Measurements from ENCODE around the gene ZCCHC4. TPM values are rescaled to one million over a fixed set of nuclear protein-coding genes. Genes with fewer than 3 reads are reported as not detected.

Gene ZCCHC4
- total and polyA plus RNA-seq, 4 donors, result 4.3 to 24.3 (median 7.6) TPM

- DNase-seq, result no peak
- no peak overlapping the region for H3K9ac ChIP-seq (ENCODE audit: insufficient read depth in 1 of 2, low read length in 2 of 2)
- H3K4me3 ChIP-seq, result no peak overlapping the region
- no peak for TF ChIP-seq CTCF (IDR thresholded peaks at IDR 0.05; ENCODE audit: control extremely low read depth, extremely low read depth)
- H3K4me1 ChIP-seq (ENCODE audit: control insufficient read depth in 5 of 5, insufficient read depth in 5 of 5, low read length in 5 of 5), result peaks cover 0 to 1% (median 0%) of the 10 kb centered on the region in 5 donors
- no peaks in the 10 kb centered on the region for H3K36me3 ChIP-seq (ENCODE audit: control insufficient read depth in 4 of 4, insufficient read depth in 4 of 4, low read length in 4 of 4)
- 77 to 79% methylated on average over 12 of the region's 12 CpGs for WGBS, 2 donors
- no peak overlapping the region for H3K27ac ChIP-seq (ENCODE audit: low read depth in 1 of 2, low read length in 1 of 2)
- no peaks in the 10 kb centered on the region for H3K27me3 ChIP-seq (ENCODE audit: control insufficient read depth in 3 of 3, insufficient read depth in 3 of 3, low read length in 2 of 3)
- peaks cover 0 to 2% (median 0%) of the 10 kb centered on the region in 4 donors for H3K9me3 ChIP-seq (ENCODE audit: control insufficient read depth in 4 of 4, insufficient read depth in 3 of 4, low read length in 3 of 4)
- no peak for ATAC-seq (ENCODE audit: insufficient read depth, low FRiP score)
These were observed 21.3 kb upstream of the ZCCHC4 start for GRCh38 chr4:25291158-25291733.

- H3K9me3 ChIP-seq (ENCODE audit: control insufficient read depth in 4 of 4, insufficient read depth in 3 of 4, low read length in 3 of 4), result peaks cover 0 to 1% (median 0%) of the 10 kb centered on the region in 4 donors
- no peak overlapping the region for H3K27ac ChIP-seq (ENCODE audit: low read depth in 1 of 2, low read length in 1 of 2)
- no peak overlapping the region for H3K9ac ChIP-seq (ENCODE audit: insufficient read depth in 1 of 2, low read length in 2 of 2)
- H3K4me3 ChIP-seq, result no peak overlapping the region
- no peaks in the 10 kb centered on the region for H3K36me3 ChIP-seq (ENCODE audit: control insufficient read depth in 4 of 4, insufficient read depth in 4 of 4, low read length in 4 of 4)
- TF ChIP-seq CTCF (IDR thresholded peaks at IDR 0.05; ENCODE audit: control extremely low read depth, extremely low read depth), result no peak
- no peak for DNase-seq
- no peak for ATAC-seq (ENCODE audit: insufficient read depth, low FRiP score)
- no peaks in the 10 kb centered on the region for H3K27me3 ChIP-seq (ENCODE audit: control insufficient read depth in 3 of 3, insufficient read depth in 3 of 3, low read length in 2 of 3)
- H3K4me1 ChIP-seq (ENCODE audit: control insufficient read depth in 5 of 5, insufficient read depth in 5 of 5, low read length in 5 of 5), result no peaks in the 10 kb centered on the region
- 79 to 89% methylated on average over 5 of the region's 5 CpGs for WGBS, 2 donors
These were observed 14.9 kb upstream of the ZCCHC4 start for GRCh38 chr4:25297528-25298242.

GRCh38 chr4:25299476-25300203 lies 12.9 kb upstream of the ZCCHC4 start:
- Histone ChIP-seq H3K9ac (ENCODE audit: insufficient read depth in 1 of 2, low read length in 2 of 2) (no peak overlapping the region), H3K9me3 (ENCODE audit: control insufficient read depth in 4 of 4, insufficient read depth in 3 of 4, low read length in 3 of 4) (peaks cover 0 to 5% (median 0%) of the 10 kb centered on the region in 4 donors), H3K27ac (ENCODE audit: low read depth in 1 of 2, low read length in 1 of 2) (peak overlapping the region in 1 of 2 donors; percentile 44), H3K36me3 (ENCODE audit: control insufficient read depth in 4 of 4, insufficient read depth in 4 of 4, low read length in 4 of 4) (no peaks in the 10 kb centered on the region), H3K27me3 (ENCODE audit: control insufficient read depth in 3 of 3, insufficient read depth in 3 of 3, low read length in 2 of 3) (no peaks in the 10 kb centered on the region), H3K4me3 (no peak overlapping the region), H3K4me1 (ENCODE audit: control insufficient read depth in 5 of 5, insufficient read depth in 5 of 5, low read length in 5 of 5) (no peaks in the 10 kb centered on the region)
- DNase-seq (peak; percentile 74 to 90 (median 81)), ATAC-seq (ENCODE audit: insufficient read depth, low FRiP score) (peak; percentile 83)
- no peak for TF ChIP-seq CTCF (IDR thresholded peaks at IDR 0.05; ENCODE audit: control extremely low read depth, extremely low read depth)
- 36 to 56% methylated on average over 10 of the region's 10 CpGs for WGBS, 2 donors
